ENCODE results near the gene ARHGAP1. TPM values are rescaled to one million over a fixed set of nuclear protein-coding genes. Genes with fewer than 3 reads are reported as not detected.

The ARHGAP1 gene
- total RNA-seq, 1 donor from 2014 or later: 80.3 TPM

DNA sequence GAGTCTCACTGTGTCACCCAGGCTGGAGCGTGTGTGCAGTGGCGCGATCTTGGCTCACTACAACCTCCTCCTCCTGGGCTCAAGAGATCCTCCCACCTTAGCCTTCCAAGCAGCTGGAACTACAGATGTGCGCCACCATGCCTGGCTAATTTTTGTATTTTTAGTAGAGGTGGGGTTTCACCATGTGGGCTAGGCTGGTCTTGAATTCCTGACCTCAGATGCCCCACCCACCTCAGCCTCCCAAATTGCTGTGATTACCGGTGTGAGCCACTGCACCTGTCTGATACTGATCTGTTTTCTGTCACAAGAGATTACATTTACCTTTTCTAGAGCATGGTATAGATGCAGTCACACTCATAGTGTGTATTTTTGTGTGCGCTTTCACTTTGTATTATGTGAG lies 71.5 kb downstream of the ARHGAP1 start:
- Histone ChIP-seq H3K9me3 (no peaks in the 10 kb centered on the region), H3K36me3 (peaks cover 0 to 33% of the 10 kb centered on the region in 2 donors), H3K27ac (no peak overlapping the region), H3K27me3 (no peaks in the 10 kb centered on the region), H3K4me3 (no peak overlapping the region), H3K4me1 (peaks cover 7% of the 10 kb centered on the region)
- DNase-seq (ENCODE audit: extremely low spot score in 2 of 2): no peak
- intact Hi-C loops (cut with DNase I): no loop called here
- TF ChIP-seq, protein P1, sequence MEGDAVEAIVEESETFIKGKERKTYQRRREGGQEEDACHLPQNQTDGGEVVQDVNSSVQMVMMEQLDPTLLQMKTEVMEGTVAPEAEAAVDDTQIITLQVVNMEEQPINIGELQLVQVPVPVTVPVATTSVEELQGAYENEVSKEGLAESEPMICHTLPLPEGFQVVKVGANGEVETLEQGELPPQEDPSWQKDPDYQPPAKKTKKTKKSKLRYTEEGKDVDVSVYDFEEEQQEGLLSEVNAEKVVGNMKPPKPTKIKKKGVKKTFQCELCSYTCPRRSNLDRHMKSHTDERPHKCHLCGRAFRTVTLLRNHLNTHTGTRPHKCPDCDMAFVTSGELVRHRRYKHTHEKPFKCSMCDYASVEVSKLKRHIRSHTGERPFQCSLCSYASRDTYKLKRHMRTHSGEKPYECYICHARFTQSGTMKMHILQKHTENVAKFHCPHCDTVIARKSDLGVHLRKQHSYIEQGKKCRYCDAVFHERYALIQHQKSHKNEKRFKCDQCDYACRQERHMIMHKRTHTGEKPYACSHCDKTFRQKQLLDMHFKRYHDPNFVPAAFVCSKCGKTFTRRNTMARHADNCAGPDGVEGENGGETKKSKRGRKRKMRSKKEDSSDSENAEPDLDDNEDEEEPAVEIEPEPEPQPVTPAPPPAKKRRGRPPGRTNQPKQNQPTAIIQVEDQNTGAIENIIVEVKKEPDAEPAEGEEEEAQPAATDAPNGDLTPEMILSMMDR (IDR thresholded peaks at IDR 0.05): no peak
- no peak for TF ChIP-seq POLR2AphosphoS5 (IDR thresholded peaks at IDR 0.05; ENCODE audit: insufficient read depth in 1 of 2, low read depth in 1 of 2)
- no peak for TF ChIP-seq POLR2A (IDR thresholded peaks at IDR 0.05)

Other genes starting within 250 kb of the ARHGAP1 start
- 40.0 TPM for gene AMBRA1, start 106.6 kb downstream of the ARHGAP1 start, total RNA-seq
- gene HARBI1, start 83.4 kb downstream of the ARHGAP1 start, total RNA-seq: 1.5 TPM
- gene ATG13, start 83.1 kb downstream of the ARHGAP1 start, total RNA-seq: 39.0 TPM
- 12.5 TPM for gene ZNF408, start 412 bp upstream of the ARHGAP1 start, total RNA-seq
- not detected for gene F2, start 18.6 kb upstream of the ARHGAP1 start, total RNA-seq
- 32.9 TPM for gene CKAP5, start 145.7 kb upstream of the ARHGAP1 start, total RNA-seq
- gene LRP4, start 217.9 kb upstream of the ARHGAP1 start, total RNA-seq: 10.1 TPM
- gene CSTPP1, start 236.1 kb upstream of the ARHGAP1 start, total RNA-seq: 30.7 TPM

Data from vagina (tissue), 2 donors.